ENCODE data around the gene RNF183. TPM values are rescaled to one million over a fixed set of nuclear protein-coding genes. Genes with fewer than 3 reads are reported as not detected.
A peak's percentile ranks its signal among the peaks of the same experiment; 100 is the strongest.

The RNF183 gene
- total RNA-seq, result 0.80 and 1.2 TPM in 2 replicates

GRCh38 chr9:113302792-113303418 is at the start of gene RNF183:
TSS of gene RNF183 (minus strand) at chr9:113303376. CDS start at chr9:113298184, 5,192 bp downstream.
- DNase-seq (ENCODE audit: low read depth), result peak; percentile 87

GRCh38 chr9:113352411-113352810 is 49.2 kb upstream of the RNF183 start:
- peak; percentile 33 for DNase-seq (ENCODE audit: low read depth)

GRCh38 chr9:113352006-113352405 is 48.8 kb upstream of the RNF183 start:
- DNase-seq (ENCODE audit: low read depth), result no peak

- no peak for DNase-seq (ENCODE audit: low read depth)
Measured at GRCh38 chr9:113350937-113351336, 47.8 kb upstream of the RNF183 start.

- no peak for DNase-seq (ENCODE audit: low read depth)
Measured at GRCh38 chr9:113350107-113350661, 47.0 kb upstream of the RNF183 start.

- DNase-seq (ENCODE audit: low read depth), result no peak
Measured at GRCh38 chr9:113349445-113350094, 46.4 kb upstream of the RNF183 start, which contains the start of gene BSPRY. TSS of gene BSPRY (plus strand) at chr9:113349541. CDS start at chr9:113349580, 39 bp downstream.

- no peak for DNase-seq (ENCODE audit: low read depth)
Measured at GRCh38 chr9:113349066-113349444, 45.9 kb upstream of the RNF183 start.

- no peak for DNase-seq (ENCODE audit: low read depth)
Measured at GRCh38 chr9:113348437-113348836, 45.3 kb upstream of the RNF183 start.

GRCh38 chr9:113345671-113346070 is 42.5 kb upstream of the RNF183 start:
- no peak for DNase-seq (ENCODE audit: low read depth)

- no peak for DNase-seq (ENCODE audit: low read depth)
Measured at GRCh38 chr9:113345190-113345589, 42.0 kb upstream of the RNF183 start.

- DNase-seq (ENCODE audit: low read depth), result peak; percentile 59
Measured at GRCh38 chr9:113343732-113344231, 40.6 kb upstream of the RNF183 start.

- DNase-seq (ENCODE audit: low read depth), result peak; percentile 43
Measured at GRCh38 chr9:113341712-113342410, 38.7 kb upstream of the RNF183 start.

GRCh38 chr9:113340011-113340699 is 37.0 kb upstream of the RNF183 start, which contains the start of gene WDR31:
TSS of gene WDR31 (minus strand) at chr9:113340275. CDS start at chr9:113332022, 8,253 bp downstream.
- peak; percentile 69 for DNase-seq (ENCODE audit: low read depth)

- DNase-seq (ENCODE audit: low read depth), result no peak
Measured at GRCh38 chr9:113337714-113338113, 34.5 kb upstream of the RNF183 start.

GRCh38 chr9:113331780-113332179 is 28.6 kb upstream of the RNF183 start:
- DNase-seq (ENCODE audit: low read depth), result no peak

- no peak for DNase-seq (ENCODE audit: low read depth)
Measured at GRCh38 chr9:113328045-113328782, 25.0 kb upstream of the RNF183 start.

- DNase-seq (ENCODE audit: low read depth), result no peak
Measured at GRCh38 chr9:113326230-113326629, 23.1 kb upstream of the RNF183 start.

GRCh38 chr9:113322671-113323070 is 19.5 kb upstream of the RNF183 start:
- no peak for DNase-seq (ENCODE audit: low read depth)

- DNase-seq (ENCODE audit: low read depth), result no peak
Measured at GRCh38 chr9:113320051-113320450, 16.9 kb upstream of the RNF183 start.

- no peak for DNase-seq (ENCODE audit: low read depth)
Measured at GRCh38 chr9:113319054-113319453, 15.9 kb upstream of the RNF183 start.

- no peak for DNase-seq (ENCODE audit: low read depth)
Measured at GRCh38 chr9:113317777-113318176, 14.6 kb upstream of the RNF183 start.
